Stimulated activated CD8-positive, alpha-beta memory T cell treated with anti-CD3 and anti-CD28 coated beads, Interleukin-7, amount 100 ng/mL, for 1 hour (primary cell): ENCODE measurements around the gene CELSR1.

ENCODE experiments used
- DNase-seq, 2 donors: peaks; one replicate each; pipeline ENCODE4 v3.0.0-alpha.2; 2020; ENCODE audit warnings: low read depth in 2 of 2

CELSR1 gene

GRCh38 chr22:46574993-46575910 lies 37.8 kb upstream of the CELSR1 start:
- no peak for DNase-seq

- DNase-seq, result no peak
Measured at GRCh38 chr22:46574438-46574992, 37.1 kb upstream of the CELSR1 start.

GRCh38 chr22:46573781-46574437 lies 36.5 kb upstream of the CELSR1 start:
- DNase-seq, result no peak

- no peak for DNase-seq
Measured at GRCh38 chr22:46572911-46573780, 35.7 kb upstream of the CELSR1 start.

GRCh38 chr22:46571642-46572250 lies 34.3 kb upstream of the CELSR1 start:
- no peak for DNase-seq

GRCh38 chr22:46569848-46570695 lies 32.7 kb upstream of the CELSR1 start:
- DNase-seq, result no peak

- no peak for DNase-seq
Measured at GRCh38 chr22:46569055-46569847, 31.8 kb upstream of the CELSR1 start.

GRCh38 chr22:46568102-46568809 lies 30.8 kb upstream of the CELSR1 start:
- DNase-seq, result no peak

- DNase-seq, result no peak
Measured at GRCh38 chr22:46567471-46567870, 30.1 kb upstream of the CELSR1 start.

- no peak for DNase-seq
Measured at GRCh38 chr22:46564084-46564714, 26.8 kb upstream of the CELSR1 start.

GRCh38 chr22:46563381-46564083 lies 26.1 kb upstream of the CELSR1 start:
- DNase-seq, result peak; percentile 41 to 59

- DNase-seq, result no peak
Measured at GRCh38 chr22:46561435-46561905, 24.1 kb upstream of the CELSR1 start.

- no peak for DNase-seq
Measured at GRCh38 chr22:46560696-46561295, 23.4 kb upstream of the CELSR1 start.

- DNase-seq, result no peak
Measured at GRCh38 chr22:46557736-46558480, 20.5 kb upstream of the CELSR1 start.

- DNase-seq, result no peak
Measured at GRCh38 chr22:46556775-46557174, 19.4 kb upstream of the CELSR1 start.

GRCh38 chr22:46553189-46553588 lies 15.8 kb upstream of the CELSR1 start:
- no peak for DNase-seq

- no peak for DNase-seq
Measured at GRCh38 chr22:46551996-46552395, 14.6 kb upstream of the CELSR1 start.
